HCT116 (cell line): ENCODE data around the gene TMEM130. TPM values are rescaled to one million over a fixed set of nuclear protein-coding genes. Genes with fewer than 3 reads are reported as not detected.

ENCODE experiments used
- ATAC-seq: fragments of 200-7000 bp; cut with Tn5 transposase; 2 replicates; pipeline ENCODE4 v1.9.1; 2020; ENCODE audit warnings: mild to moderate bottlenecking, moderate library complexity
- BruUV-seq: library from RNA; stranded (reverse); fragments of 400-500 nt; replicated peaks from 2 replicates; lab custom pipeline; 2021; lab: Mats Ljungman, UMichigan
- CTCF ChIA-PET: fragments of 300-600 bp; sonication (Branson Sonifier 250); formaldehyde crosslinking; loops from one replicate; lab custom pipeline; 2021; ENCODE audit warnings: antibody characterized with exemption; lab: Charles Lee
- POLR2A ChIA-PET: fragments of 300-600, 350-600 bp; sonication (Branson Sonifier 250); formaldehyde crosslinking; loops from one replicate; lab custom pipeline; 2021; ENCODE audit warnings: antibody characterized with exemption; lab: Charles Lee
- RAD21 ChIA-PET, 2 experiments: fragments of 300-600 bp; sonication (Branson Sonifier 250); formaldehyde crosslinking; loops; one replicate each; lab custom pipeline; 2023; ENCODE audit warnings: low total read pairs in 2 of 2; ENCODE audit not compliant: uncharacterized antibody in 2 of 2, unreplicated experiment in 2 of 2, low non-redundant PET in 1 of 2; lab: Charles Lee
- DNase-seq: peaks from one replicate; pipeline ENCODE4 v3.0.0-alpha.2; 2010; ENCODE audit warnings: low read depth, low spot score
- H2AFZ ChIP-seq: fragments of 200-600 bp; shearing (Covaris generic), sonication (generic); 2 replicates; pipeline ENCODE4 v1.6.1; 2017; ENCODE audit warnings: low read depth, mixed run types, mixed read lengths, antibody characterized with exemption, low read length; ENCODE audit not compliant: poor library complexity, severe bottlenecking
- H3K27ac ChIP-seq: 2 replicates; pipeline ENCODE4 v1.5.1; 2012; ENCODE audit warnings: low read depth, low read length
- H3K27me3 ChIP-seq: fragments of 200-600 bp; sonication (generic); 2 replicates; pipeline ENCODE4 v1.6.1; 2016; ENCODE audit warnings: mixed run types, low read length, mixed read lengths; ENCODE audit not compliant: insufficient read depth
- H3K36me3 ChIP-seq, 2 experiments: fragments of 200-500 bp in 1 of 2; fragments of 200-600 bp in 1 of 2; sonication (Bioruptor generic) in 1 of 2; sonication (generic) in 1 of 2; 2 replicates each; pipeline versions ENCODE4 v1.5.1 to v1.6.1; 2014 to 2016; ENCODE audit warnings: low read length in 2 of 2, inconsistent platforms in 1 of 2, mixed read lengths in 1 of 2, mixed run types in 1 of 2; ENCODE audit not compliant: insufficient read depth in 2 of 2, control insufficient read depth in 1 of 2
- H3K4me1 ChIP-seq, 2 experiments: fragments of 200-600 bp in 1 of 2; sonication (generic) in 1 of 2; 2 replicates each; pipeline versions ENCODE4 v1.5.1 to v1.6.1; 2012 to 2017; ENCODE audit warnings: low read length in 2 of 2, inconsistent platforms in 1 of 2, mild to moderate bottlenecking in 1 of 2, mixed read lengths in 1 of 2, mixed run types in 1 of 2, moderate library complexity in 1 of 2; ENCODE audit not compliant: insufficient read depth in 2 of 2, control insufficient read depth in 1 of 2
- H3K4me2 ChIP-seq: fragments of 200-600 bp; sonication (generic); 2 replicates; pipeline ENCODE4 v1.6.1; 2017; ENCODE audit warnings: mixed run types, low read length, mixed read lengths
- H3K4me3 ChIP-seq, 2 experiments: fragments of 200-600 bp in 1 of 2; sonication (generic) in 1 of 2; replicated peaks in 1 of 2; 2 replicates each; pipeline ENCODE4 v1.5.1; 2011 to 2016; ENCODE audit warnings: low read length in 2 of 2, control low read depth in 1 of 2, low read depth in 1 of 2, mild to moderate bottlenecking in 1 of 2, mixed read lengths in 1 of 2, mixed run types in 1 of 2
- H3K79me2 ChIP-seq: fragments of 200-600 bp; sonication (generic); 2 replicates; pipeline ENCODE4 v1.6.1; 2017; ENCODE audit warnings: mild to moderate bottlenecking, mixed run types, low read length, moderate library complexity, mixed read lengths; ENCODE audit not compliant: insufficient read depth
- H3K9ac ChIP-seq: fragments of 200-600 bp; sonication (generic); 2 replicates; pipeline ENCODE4 v1.6.1; 2016; ENCODE audit warnings: low read length, mixed read lengths
- H3K9me2 ChIP-seq: fragments of 200-600 bp; sonication (generic), shearing (Covaris generic); 2 replicates; pipeline ENCODE4 v1.6.1; 2017; ENCODE audit warnings: mixed run types, mild to moderate bottlenecking, moderate library complexity; ENCODE audit not compliant: insufficient read depth
- H3K9me3 ChIP-seq, 2 experiments: fragments of 200-500 bp in 1 of 2; fragments of 200-600 bp in 1 of 2; sonication (Bioruptor generic) in 1 of 2; sonication (generic) in 1 of 2; 2 replicates each; pipeline ENCODE4 v1.6.1; 2014 to 2017; ENCODE audit warnings: low read length in 2 of 2, mixed read lengths in 2 of 2, inconsistent platforms in 1 of 2, low read depth in 1 of 2, mild to moderate bottlenecking in 1 of 2, mixed run types in 1 of 2, moderate library complexity in 1 of 2; ENCODE audit not compliant: control insufficient read depth in 1 of 2, insufficient read depth in 1 of 2
- H4K20me1 ChIP-seq: fragments of 200-600 bp; sonication (generic), shearing (Covaris generic); 2 replicates; pipeline ENCODE4 v1.6.1; 2017; ENCODE audit warnings: mixed run types, mild to moderate bottlenecking, moderate library complexity; ENCODE audit not compliant: insufficient read depth
- ATF3 ChIP-seq: IDR thresholded peaks from 2 replicates; pipeline ENCODE4 v1.6.1; 2012
- CBX3 ChIP-seq: IDR thresholded peaks from 2 replicates; pipeline ENCODE4 v1.6.1; 2012; ENCODE audit warnings: low read depth
- CEBPB ChIP-seq: IDR thresholded peaks from 2 replicates; pipeline ENCODE4 v1.6.1; 2012; ENCODE audit warnings: low read depth
- EGR1 ChIP-seq: IDR thresholded peaks from 2 replicates; pipeline ENCODE4 v1.6.1; 2012; ENCODE audit warnings: low read depth
- ELF1 ChIP-seq: IDR thresholded peaks from 2 replicates; pipeline ENCODE4 v1.6.1; 2012; ENCODE audit warnings: low read depth, borderline replicate concordance
- EZH2 ChIP-seq: fragments of 200-600 bp; sonication (generic); IDR thresholded peaks from 2 replicates; pipeline ENCODE4 v1.6.1; 2017; ENCODE audit warnings: antibody characterized with exemption, mixed run types
- EZH2phosphoT487 ChIP-seq: fragments of 200-600 bp; IDR thresholded peaks from 2 replicates; pipeline ENCODE4 v1.6.1; 2018; ENCODE audit warnings: antibody characterized with exemption, borderline replicate concordance
- FOSL1 ChIP-seq: IDR thresholded peaks from 2 replicates; pipeline ENCODE4 v1.6.1; 2012; ENCODE audit warnings: low read depth
- JUND ChIP-seq: IDR thresholded peaks from 2 replicates; pipeline ENCODE4 v1.6.1; 2012
- POLR2A ChIP-seq: IDR thresholded peaks from 2 replicates; pipeline ENCODE4 v1.7.0; 2011; ENCODE audit warnings: borderline replicate concordance; ENCODE audit not compliant: insufficient read depth, insufficient read length; ENCODE audit errors: extremely low read depth
- RAD21 ChIP-seq: IDR thresholded peaks from 2 replicates; pipeline ENCODE4 v1.6.1; 2012; ENCODE audit warnings: low read depth, mild to moderate bottlenecking
- SIN3A ChIP-seq: IDR thresholded peaks from 2 replicates; pipeline ENCODE4 v1.6.1; 2012; ENCODE audit warnings: low read depth
- SRF ChIP-seq: IDR thresholded peaks from 2 replicates; pipeline ENCODE4 v1.6.1; 2012; ENCODE audit warnings: low read depth
- TCF7L2 ChIP-seq: IDR thresholded peaks from 2 replicates; pipeline ENCODE4 v1.7.0; 2011; ENCODE audit warnings: borderline replicate concordance, inconsistent platforms; ENCODE audit not compliant: insufficient read depth, insufficient read length; ENCODE audit errors: extremely low read depth
- YY1 ChIP-seq: IDR thresholded peaks from 2 replicates; pipeline ENCODE4 v1.6.1; 2011; ENCODE audit warnings: low read length, low read depth, moderate library complexity, mild to moderate bottlenecking; ENCODE audit not compliant: insufficient replicate concordance; ENCODE audit errors: extremely low read depth
- ZFX ChIP-seq: fragments of 450-650 bp; IDR thresholded peaks from 2 replicates; pipeline ENCODE4 v1.6.1; 2017
- ZNF274 ChIP-seq: fragments of 200-500 bp; sonication (Bioruptor generic); IDR thresholded peaks from 2 replicates; pipeline ENCODE4 v1.6.1; 2014; ENCODE audit warnings: mild to moderate bottlenecking, low read depth, low read length, inconsistent platforms
- intact Hi-C: fragments of 100-400 bp; cut with micrococcal nuclease; formaldehyde crosslinking; loops from 2 replicates; pipeline ENCODE4 v1.10.0; 2022
- total RNA-seq: library from RNA; stranded (reverse); gene quantifications from one replicate; pipeline ENCODE4 v1.2.1, GENCODE V29; 2021; ENCODE audit not compliant: unreplicated experiment
- TF ChIP-seq, protein P1 (sequence below): IDR thresholded peaks from 2 replicates; pipeline ENCODE4 v1.6.1; 2012
- TF ChIP-seq, protein P2 (sequence below): IDR thresholded peaks from 2 replicates; pipeline ENCODE4 v1.6.1; 2011; ENCODE audit warnings: mild to moderate bottlenecking, low read length, moderate library complexity; ENCODE audit not compliant: insufficient replicate concordance; ENCODE audit errors: extremely low read depth

Gene TMEM130
- total RNA-seq, 1 experiment from 2014 or later, result not detected

DNA sequence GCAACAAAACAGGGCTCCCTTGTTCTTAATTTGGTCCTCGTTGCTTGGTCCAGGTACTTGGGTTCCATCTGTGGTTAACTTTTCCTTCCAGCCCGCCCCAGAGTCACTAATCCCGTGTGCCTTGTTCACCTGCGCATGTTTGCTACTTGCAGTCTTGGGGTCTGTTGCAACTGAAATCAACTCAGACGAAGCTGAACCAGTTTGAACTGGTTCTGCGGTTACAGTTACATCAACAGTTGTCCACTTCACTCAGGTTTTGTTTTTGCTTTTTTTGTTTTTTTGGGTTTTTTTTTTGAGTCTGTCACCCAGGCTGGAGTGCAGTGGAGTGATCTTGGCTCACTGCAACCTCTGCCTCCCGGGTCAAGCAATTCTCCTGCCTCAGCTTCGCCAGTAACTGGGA, 43.2 kb upstream of the TMEM130 start:
- RAD21 ChIA-PET, result no interaction called here
- Histone ChIP-seq H3K27me3 (no peaks in the 10 kb centered on the region), H3K36me3 (peaks cover 49 to 63% of the 10 kb centered on the region in 2 experiments)
- no TSS peak for BruUV-seq
- CTCF ChIA-PET, result no interaction called here
- TF ChIP-seq ZNF274, result no peak
- TF ChIP-seq ZFX, result no peak
- no peak for TF ChIP-seq TCF7L2
- no peak for TF ChIP-seq CEBPB
- no peak for TF ChIP-seq JUND
- TF ChIP-seq, protein P1, sequence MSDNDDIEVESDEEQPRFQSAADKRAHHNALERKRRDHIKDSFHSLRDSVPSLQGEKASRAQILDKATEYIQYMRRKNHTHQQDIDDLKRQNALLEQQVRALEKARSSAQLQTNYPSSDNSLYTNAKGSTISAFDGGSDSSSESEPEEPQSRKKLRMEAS, result no peak
- TF ChIP-seq FOSL1, result no peak
- no peak for TF ChIP-seq SIN3A
- TF ChIP-seq EZH2phosphoT487, result no peak
- no peak for TF ChIP-seq EGR1
- TF ChIP-seq SRF, result no peak
- no peak for TF ChIP-seq RAD21
- TF ChIP-seq EZH2, result no peak
- TF ChIP-seq ATF3, result no peak
- TF ChIP-seq ELF1, result no peak
- TF ChIP-seq, protein P2, sequence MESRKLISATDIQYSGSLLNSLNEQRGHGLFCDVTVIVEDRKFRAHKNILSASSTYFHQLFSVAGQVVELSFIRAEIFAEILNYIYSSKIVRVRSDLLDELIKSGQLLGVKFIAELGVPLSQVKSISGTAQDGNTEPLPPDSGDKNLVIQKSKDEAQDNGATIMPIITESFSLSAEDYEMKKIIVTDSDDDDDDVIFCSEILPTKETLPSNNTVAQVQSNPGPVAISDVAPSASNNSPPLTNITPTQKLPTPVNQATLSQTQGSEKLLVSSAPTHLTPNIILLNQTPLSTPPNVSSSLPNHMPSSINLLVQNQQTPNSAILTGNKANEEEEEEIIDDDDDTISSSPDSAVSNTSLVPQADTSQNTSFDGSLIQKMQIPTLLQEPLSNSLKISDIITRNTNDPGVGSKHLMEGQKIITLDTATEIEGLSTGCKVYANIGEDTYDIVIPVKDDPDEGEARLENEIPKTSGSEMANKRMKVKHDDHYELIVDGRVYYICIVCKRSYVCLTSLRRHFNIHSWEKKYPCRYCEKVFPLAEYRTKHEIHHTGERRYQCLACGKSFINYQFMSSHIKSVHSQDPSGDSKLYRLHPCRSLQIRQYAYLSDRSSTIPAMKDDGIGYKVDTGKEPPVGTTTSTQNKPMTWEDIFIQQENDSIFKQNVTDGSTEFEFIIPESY, result no peak
- TF ChIP-seq CBX3, result no peak
- no peak for TF ChIP-seq YY1
- no peak for TF ChIP-seq POLR2A
- TF ChIP-seq, all 23 proteins: peak for 0
- Histone ChIP-seq H3K79me2 (no peaks in the 10 kb centered on the region), H3K9me3 (no peaks in the 10 kb centered on the region), H2AFZ (no peak overlapping the region), H3K27ac (no peak overlapping the region), H3K9ac (no peak overlapping the region), H3K4me1 (no peaks in the 10 kb centered on the region), H4K20me1 (no peaks in the 10 kb centered on the region), H3K4me2 (no peak overlapping the region), H3K9me2 (no peaks in the 10 kb centered on the region), H3K4me3 (no peak overlapping the region)
- DNase-seq (no peak), ATAC-seq (no peak)
- intact Hi-C loops, result no loop called here
- POLR2A ChIA-PET, result no interaction called here
